GM12891 (cell line): Measurements from ENCODE around the gene TENM4.

ENCODE experiments used
- PAX5 ChIP-seq: IDR thresholded peaks from 2 replicates; pipeline ENCODE4 v1.6.1; 2011; ENCODE audit warnings: low read length, moderate library complexity, mild to moderate bottlenecking; ENCODE audit not compliant: insufficient read depth, severe bottlenecking
- POLR2A ChIP-seq: IDR thresholded peaks from 2 replicates; pipeline ENCODE4 v1.6.1; 2011; ENCODE audit warnings: low read depth, low read length, control low read depth
- POLR2AphosphoS5 ChIP-seq: IDR thresholded peaks from 2 replicates; pipeline ENCODE4 v1.6.1; 2011; ENCODE audit warnings: low read depth, low read length, control low read depth
- POU2F2 ChIP-seq: IDR thresholded peaks from 2 replicates; pipeline ENCODE4 v1.6.1; 2011; ENCODE audit warnings: low read depth, mild to moderate bottlenecking, control low read depth, low read length, moderate library complexity
- SPI1 ChIP-seq: IDR thresholded peaks from 2 replicates; pipeline ENCODE4 v1.6.1; 2011; ENCODE audit warnings: low read depth, low read length, control low read depth
- TAF1 ChIP-seq: IDR thresholded peaks from 2 replicates; pipeline ENCODE4 v1.6.1; 2011; ENCODE audit warnings: low read depth, low read length, control low read depth

- TF ChIP-seq POLR2A (no peak), PAX5 (no peak), SPI1 (no peak), TAF1 (no peak), POLR2AphosphoS5 (no peak), POU2F2 (no peak)
Observed at GRCh38 chr11:78645226-78646202, 795.3 kb downstream of the TENM4 start.
